ENCODE data around the gene ASIC2. TPM values are rescaled to one million over a fixed set of nuclear protein-coding genes. Genes with fewer than 3 reads are reported as not detected.

Gene ASIC2
- total RNA-seq, 3 donors from 2014 or later, result 0.15 to 0.16 TPM; not detected in 1

DNA sequence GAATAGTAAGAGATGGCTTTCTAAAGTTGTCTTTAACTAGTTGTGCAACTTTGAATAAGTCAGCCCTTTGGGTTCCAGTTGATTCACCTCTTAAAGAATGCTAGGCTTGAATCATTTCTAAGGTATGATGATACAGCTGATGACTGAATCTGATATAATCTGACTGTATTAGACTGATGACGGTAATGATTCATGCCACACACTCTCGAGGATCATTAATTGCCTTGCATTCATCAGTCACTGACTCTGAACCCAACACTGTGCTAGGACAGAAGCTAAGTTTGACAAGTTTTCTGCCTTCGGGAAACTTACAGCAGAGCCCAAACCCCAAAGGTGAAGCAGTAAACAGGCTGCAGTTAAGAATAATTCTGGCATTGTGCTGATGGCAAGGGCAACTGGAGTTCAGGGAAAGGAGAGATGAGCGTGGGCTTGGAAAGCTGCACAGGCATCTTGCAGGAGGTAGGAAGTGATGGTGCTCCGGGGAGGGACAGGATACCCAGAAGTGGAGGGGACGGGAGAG lies 25.8 kb downstream of the ASIC2 start:
- no peak overlapping the region for H3K4me3 ChIP-seq

DNA sequence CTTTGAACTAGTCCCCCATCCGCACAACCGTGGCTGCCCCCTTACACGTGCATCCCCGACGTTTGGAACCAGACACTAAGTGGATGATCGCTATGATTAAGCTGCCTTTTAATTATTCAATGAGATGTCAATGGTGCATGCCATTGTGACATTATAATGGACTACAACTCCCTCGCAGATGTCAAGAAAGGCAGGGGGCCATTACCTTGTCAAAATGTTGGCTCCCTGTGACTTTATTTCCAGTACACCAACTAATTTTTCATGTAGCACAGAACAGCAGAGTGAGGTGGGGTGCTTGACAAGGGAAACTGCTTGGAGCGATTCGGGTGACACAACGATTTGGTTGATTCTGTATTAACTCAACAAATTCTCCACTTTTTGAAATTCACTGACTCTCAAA lies 26.5 kb downstream of the ASIC2 start:
- no peaks in the 10 kb centered on the region for H3K27me3 ChIP-seq
- H3K4me3 ChIP-seq, result no peak overlapping the region
- DNase-seq (ENCODE audit: low spot score in 2 of 2), result no peak
- no peaks in the 10 kb centered on the region for H3K36me3 ChIP-seq
- no peak overlapping the region for H3K27ac ChIP-seq
- intact Hi-C loops (cut with DNase I; ENCODE audit: low total_unique reads), result no loop called here
- no peaks in the 10 kb centered on the region for H3K9me3 ChIP-seq
- no peak for TF ChIP-seq POLR2AphosphoS5 (IDR thresholded peaks at IDR 0.05)
- TF ChIP-seq, protein P1, sequence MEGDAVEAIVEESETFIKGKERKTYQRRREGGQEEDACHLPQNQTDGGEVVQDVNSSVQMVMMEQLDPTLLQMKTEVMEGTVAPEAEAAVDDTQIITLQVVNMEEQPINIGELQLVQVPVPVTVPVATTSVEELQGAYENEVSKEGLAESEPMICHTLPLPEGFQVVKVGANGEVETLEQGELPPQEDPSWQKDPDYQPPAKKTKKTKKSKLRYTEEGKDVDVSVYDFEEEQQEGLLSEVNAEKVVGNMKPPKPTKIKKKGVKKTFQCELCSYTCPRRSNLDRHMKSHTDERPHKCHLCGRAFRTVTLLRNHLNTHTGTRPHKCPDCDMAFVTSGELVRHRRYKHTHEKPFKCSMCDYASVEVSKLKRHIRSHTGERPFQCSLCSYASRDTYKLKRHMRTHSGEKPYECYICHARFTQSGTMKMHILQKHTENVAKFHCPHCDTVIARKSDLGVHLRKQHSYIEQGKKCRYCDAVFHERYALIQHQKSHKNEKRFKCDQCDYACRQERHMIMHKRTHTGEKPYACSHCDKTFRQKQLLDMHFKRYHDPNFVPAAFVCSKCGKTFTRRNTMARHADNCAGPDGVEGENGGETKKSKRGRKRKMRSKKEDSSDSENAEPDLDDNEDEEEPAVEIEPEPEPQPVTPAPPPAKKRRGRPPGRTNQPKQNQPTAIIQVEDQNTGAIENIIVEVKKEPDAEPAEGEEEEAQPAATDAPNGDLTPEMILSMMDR (IDR thresholded peaks at IDR 0.05), result no peak
- no peak for TF ChIP-seq POLR2A (IDR thresholded peaks at IDR 0.05)
- no peaks in the 10 kb centered on the region for H3K4me1 ChIP-seq

More for the DNA sequence above, 25.8 kb downstream of the ASIC2 start:
- Histone ChIP-seq H3K36me3 (no peaks in the 10 kb centered on the region), H3K4me1 (no peaks in the 10 kb centered on the region), H3K9me3 (no peaks in the 10 kb centered on the region), H3K27me3 (no peaks in the 10 kb centered on the region), H3K27ac (no peak overlapping the region)
- intact Hi-C loops (cut with DNase I; ENCODE audit: low total_unique reads), result no loop called here
- TF ChIP-seq, protein P1 (IDR thresholded peaks at IDR 0.05), result no peak
- DNase-seq (ENCODE audit: low spot score in 2 of 2), result no peak

DNA sequence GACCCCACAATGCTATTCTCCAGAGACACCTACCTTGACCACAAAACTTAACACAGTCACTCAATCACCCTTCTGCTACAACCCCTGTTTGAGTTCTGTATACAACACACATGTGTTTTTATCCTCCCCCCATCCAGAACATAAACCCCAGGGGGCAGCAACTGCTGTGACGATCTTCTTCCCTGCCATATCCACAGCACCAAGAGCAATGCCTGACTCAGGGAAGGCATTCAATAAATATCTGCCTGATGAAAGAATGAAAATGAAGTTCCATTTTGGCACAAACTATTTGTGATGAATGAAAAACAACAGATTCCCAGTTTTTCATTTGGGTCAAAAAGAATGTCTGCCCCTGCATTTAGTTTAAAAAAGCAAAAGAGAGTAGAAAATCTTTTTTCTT lies 27.0 kb downstream of the ASIC2 start:
- H3K4me1 ChIP-seq, result no peaks in the 10 kb centered on the region
- no peaks in the 10 kb centered on the region for H3K27me3 ChIP-seq
- no peaks in the 10 kb centered on the region for H3K9me3 ChIP-seq
- TF ChIP-seq POLR2AphosphoS5 (IDR thresholded peaks at IDR 0.05), result no peak
- TF ChIP-seq, protein P1 (IDR thresholded peaks at IDR 0.05), result no peak
- no peak for TF ChIP-seq POLR2A (IDR thresholded peaks at IDR 0.05)
- no peaks in the 10 kb centered on the region for H3K36me3 ChIP-seq
- intact Hi-C loops (cut with DNase I; ENCODE audit: low total_unique reads), result no loop called here
- no peak for DNase-seq (ENCODE audit: low spot score in 2 of 2)
- H3K27ac ChIP-seq, result no peak overlapping the region
- no peak overlapping the region for H3K4me3 ChIP-seq

DNA sequence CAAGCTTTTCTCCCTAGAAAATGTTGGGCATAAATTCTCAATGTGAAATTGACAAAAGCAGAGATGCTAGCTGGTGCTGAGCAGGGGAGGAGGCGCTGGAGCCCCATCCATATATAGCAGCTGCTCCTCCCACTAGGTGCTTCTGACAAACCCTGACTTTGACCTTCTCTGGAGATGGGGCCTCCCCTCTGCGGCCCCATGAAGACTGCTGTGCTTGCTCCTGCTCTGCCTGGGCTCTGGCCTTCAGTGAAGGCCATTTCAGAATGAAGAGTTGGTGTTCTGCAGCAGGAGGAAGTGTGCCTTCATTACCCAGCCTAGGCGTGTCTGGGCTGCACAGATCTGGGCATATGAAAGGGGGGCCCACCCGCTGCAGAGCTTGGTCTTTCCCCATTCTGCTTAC lies 29.7 kb downstream of the ASIC2 start:
- intact Hi-C loops (cut with DNase I; ENCODE audit: low total_unique reads), result loop anchor here (5.0 kb wide), 1 partner anchor 904 kb away; no protein-coding TSS in a partner anchor
- DNase-seq (ENCODE audit: low spot score in 2 of 2), result no peak
- TF ChIP-seq POLR2AphosphoS5 (IDR thresholded peaks at IDR 0.05), result no peak
- no peak for TF ChIP-seq POLR2A (IDR thresholded peaks at IDR 0.05)
- TF ChIP-seq, protein P1 (IDR thresholded peaks at IDR 0.05), result no peak
- Histone ChIP-seq H3K4me1 (no peaks in the 10 kb centered on the region), H3K4me3 (no peak overlapping the region), H3K36me3 (no peaks in the 10 kb centered on the region), H3K27me3 (no peaks in the 10 kb centered on the region), H3K27ac (no peak overlapping the region), H3K9me3 (no peaks in the 10 kb centered on the region)

DNA sequence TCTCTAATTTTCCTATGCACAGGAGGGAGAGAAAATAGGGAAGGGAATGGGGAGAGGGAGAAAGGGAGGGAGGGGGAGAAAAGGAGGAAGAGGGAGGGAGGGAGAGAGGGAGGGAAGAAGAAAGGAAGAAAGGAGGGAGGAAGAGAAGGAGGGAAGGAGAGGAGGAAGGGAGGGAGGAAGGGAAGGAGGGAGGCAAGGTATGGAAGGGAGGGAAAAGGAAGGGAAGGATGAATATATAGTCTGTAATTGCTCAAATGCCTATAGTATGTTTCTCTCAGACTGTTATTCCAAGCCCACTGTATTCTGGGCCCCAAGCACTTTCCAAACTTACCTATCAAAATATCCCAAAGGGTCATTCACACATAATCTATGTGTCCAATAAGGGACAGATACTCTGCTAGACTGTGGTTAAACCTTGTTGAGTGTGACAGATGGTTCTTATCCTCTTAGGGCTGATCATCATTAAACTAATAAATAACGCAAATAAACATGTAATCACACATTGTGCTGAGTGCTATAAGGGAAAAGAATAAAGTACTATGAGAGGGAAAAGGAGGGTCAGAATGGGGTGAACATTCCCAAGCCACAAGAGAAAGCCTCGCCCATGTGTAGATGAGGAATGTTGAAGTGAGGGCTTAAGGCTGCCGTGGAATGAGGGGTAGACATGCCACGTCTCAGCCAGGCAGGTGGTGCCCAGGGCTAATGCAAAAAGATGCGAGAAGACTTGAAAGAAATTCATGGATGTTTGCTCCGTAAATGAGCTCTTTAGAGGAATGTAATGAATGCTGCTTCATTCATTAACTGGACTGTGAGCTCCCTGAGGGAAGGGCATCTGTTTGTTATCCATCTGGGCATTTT lies 30.6 kb downstream of the ASIC2 start:
- no peaks in the 10 kb centered on the region for H3K27me3 ChIP-seq

More for the DNA sequence above, 30.6 kb downstream of the ASIC2 start:
- Histone ChIP-seq H3K36me3 (no peaks in the 10 kb centered on the region), H3K4me1 (no peaks in the 10 kb centered on the region), H3K27ac (no peak overlapping the region), H3K9me3 (no peaks in the 10 kb centered on the region), H3K4me3 (no peak overlapping the region)
- intact Hi-C loops (cut with DNase I; ENCODE audit: low total_unique reads), result loop anchor here (5.0 kb wide), 1 partner anchor 905 kb away; no protein-coding TSS in a partner anchor
- no peak for DNase-seq (ENCODE audit: low spot score in 2 of 2)
- TF ChIP-seq, protein P1 (IDR thresholded peaks at IDR 0.05), result no peak
- TF ChIP-seq POLR2A (IDR thresholded peaks at IDR 0.05), result no peak
- TF ChIP-seq POLR2AphosphoS5 (IDR thresholded peaks at IDR 0.05), result no peak
